Fibroblast of villous mesenchyme (primary cell): ENCODE results near the gene CRYBB1. TPM values are rescaled to one million over a fixed set of nuclear protein-coding genes. Genes with fewer than 3 reads are reported as not detected.

ENCODE experiments used
- DNase-seq: peaks from one replicate; pipeline ENCODE4 v3.0.0-alpha.2; 2010; ENCODE audit warnings: low read depth
- H3K4me3 ChIP-seq: 2 replicates; pipeline ENCODE4 v1.5.1; 2011; ENCODE audit warnings: low read depth, mild to moderate bottlenecking, low read length
- CTCF ChIP-seq: IDR thresholded peaks from 2 replicates; pipeline ENCODE4 v1.5.1; 2012; ENCODE audit warnings: low read depth, mild to moderate bottlenecking, low read length; ENCODE audit not compliant: insufficient read depth
- total RNA-seq: library from RNA; depleted of rRNA; stranded (reverse); fragments of >200 nt; gene quantifications from 2 replicates; pipeline ENCODE4 v1.2.3, GENCODE V29; 2012

The CRYBB1 gene
- total RNA-seq, 1 donor = not detected

GRCh38 chr22:26570115-26570514, 47.7 kb downstream of the CRYBB1 start:
- no peak for TF ChIP-seq CTCF
- no peak for DNase-seq
- H3K4me3 ChIP-seq = no peak overlapping the region

- TF ChIP-seq CTCF = no peak
- peak; percentile 77 for DNase-seq
- H3K4me3 ChIP-seq = no peak overlapping the region
Measured at GRCh38 chr22:26568207-26568706, 49.6 kb downstream of the CRYBB1 start.

GRCh38 chr22:26567610-26568009, 50.2 kb downstream of the CRYBB1 start:
- TF ChIP-seq CTCF = no peak

GRCh38 chr22:26566994-26567393, 50.8 kb downstream of the CRYBB1 start:
- DNase-seq = no peak
- no peak overlapping the region for H3K4me3 ChIP-seq
- TF ChIP-seq CTCF = no peak

More at GRCh38 chr22:26567610-26568009, 50.2 kb downstream of the CRYBB1 start:
- DNase-seq = no peak
- no peak overlapping the region for H3K4me3 ChIP-seq

GRCh38 chr22:26565889-26566288, 51.9 kb downstream of the CRYBB1 start:
- DNase-seq = no peak
- no peak for TF ChIP-seq CTCF
- H3K4me3 ChIP-seq = no peak overlapping the region

- no peak for DNase-seq
- no peak overlapping the region for H3K4me3 ChIP-seq
- no peak for TF ChIP-seq CTCF
Measured at GRCh38 chr22:26565181-26565580, 52.6 kb downstream of the CRYBB1 start.

GRCh38 chr22:26564672-26565071, 53.2 kb downstream of the CRYBB1 start:
- DNase-seq = no peak
- TF ChIP-seq CTCF = no peak
- H3K4me3 ChIP-seq = no peak overlapping the region
